ENCODE measurements around the gene STRADA. TPM values are rescaled to one million over a fixed set of nuclear protein-coding genes. Genes with fewer than 3 reads are reported as not detected.

STRADA gene
- polyA plus RNA-seq, 3 donors = 12.5 to 51.9 (median 19.8) TPM

- H3K27me3 ChIP-seq (ENCODE audit: control insufficient read depth in 2 of 2, insufficient read depth in 2 of 2, low read length in 2 of 2) = no peaks in the 10 kb centered on the region
- H4K20me1 ChIP-seq (ENCODE audit: insufficient read depth, low read length) = peaks cover 67% of the 10 kb centered on the region
- H3K27ac ChIP-seq (ENCODE audit: low read depth in 1 of 2, low read length in 2 of 2) = peak overlapping the region in 1 of 2 donors; percentile 93
- peaks cover 34 to 47% of the 10 kb centered on the region in 2 donors for H3K4me1 ChIP-seq (ENCODE audit: control insufficient read depth in 1 of 2, insufficient read depth in 2 of 2, low read length in 2 of 2)
- peaks cover 0 to 1% (median 0%) of the 10 kb centered on the region in 3 donors for H3K27me3 Mint-ChIP-seq (ENCODE audit: low read depth in 3 of 3)
- H2AFZ ChIP-seq (ENCODE audit: insufficient read depth, low read depth, low read length, poor library complexity, severe bottlenecking) = peak overlapping the region; percentile 92
- H3K27ac Mint-ChIP-seq = peak overlapping the region; percentile 6 to 100 (median 99)
- H3K9me3 Mint-ChIP-seq = no peaks in the 10 kb centered on the region
- peaks cover 16 to 35% of the 10 kb centered on the region in 2 donors for H3K36me3 ChIP-seq (replicated peaks in 1 of 2; ENCODE audit: control insufficient read depth in 1 of 2, insufficient read depth in 2 of 2, low read length in 2 of 2)
- peak overlapping the region; percentile 98 for H3K4me2 ChIP-seq (replicated peaks; ENCODE audit: extremely low read depth, low read length, poor library complexity, severe bottlenecking)
- WGBS (ENCODE audit: insufficient coverage) = 37% methylated on average over 7 of the region's 8 CpGs
- DNase-seq = no peak
- peak overlapping the region; percentile 92 to 96 for H3K4me3 Mint-ChIP-seq
- peak overlapping the region; percentile 93 to 96 (median 94) for H3K4me3 ChIP-seq (replicated peaks in 1 of 3; ENCODE audit: low read depth in 2 of 3, low read length in 3 of 3)
- no peaks in the 10 kb centered on the region for H3K9me3 ChIP-seq (replicated peaks in 1 of 2; ENCODE audit: control insufficient read depth in 1 of 2, insufficient read depth in 1 of 2, low read length in 2 of 2)
- H3K79me2 ChIP-seq (ENCODE audit: insufficient read depth, low read length) = peaks cover 91% of the 10 kb centered on the region
- intact Hi-C loops (cut with micrococcal nuclease) = loop anchor here (5.0 to 10.0 kb wide), 4 partner anchors 33 to 151 kb away; partner anchors contain the start of genes MAP3K3 (in 1 of the 2), SMARCD2 (in 1 of the 2) and STRADA (in 1 of the 2)
- peak overlapping the region; percentile 93 for H3K9ac ChIP-seq (ENCODE audit: insufficient read depth, low read length, poor library complexity, severe bottlenecking)
- TF ChIP-seq CTCF (IDR thresholded peaks at IDR 0.05) = no peak
- H3K4me1 Mint-ChIP-seq = peaks cover 61% of the 10 kb centered on the region
- H3K36me3 Mint-ChIP-seq = peaks cover 15 to 37% of the 10 kb centered on the region in 2 donors
Measured at GRCh38 chr17:63775420-63775819, 33.8 kb upstream of the STRADA start.

- H3K27me3 Mint-ChIP-seq (ENCODE audit: low read depth in 3 of 3) = peaks cover 0 to 1% (median 0%) of the 10 kb centered on the region in 3 donors
- no peaks in the 10 kb centered on the region for H3K9me3 ChIP-seq (replicated peaks in 1 of 2; ENCODE audit: control insufficient read depth in 1 of 2, insufficient read depth in 1 of 2, low read length in 2 of 2)
- no peaks in the 10 kb centered on the region for H3K9me3 Mint-ChIP-seq
- H3K79me2 ChIP-seq (ENCODE audit: insufficient read depth, low read length) = peaks cover 91% of the 10 kb centered on the region
- H3K4me3 ChIP-seq (replicated peaks in 1 of 3; ENCODE audit: low read depth in 2 of 3, low read length in 3 of 3) = peak overlapping the region; percentile 93 to 96 (median 94)
- no peak for TF ChIP-seq CTCF (IDR thresholded peaks at IDR 0.05)
- peaks cover 62% of the 10 kb centered on the region for H3K4me1 Mint-ChIP-seq
- peak overlapping the region; percentile 93 for H3K9ac ChIP-seq (ENCODE audit: insufficient read depth, low read length, poor library complexity, severe bottlenecking)
- peak in 2 of 3 donors; percentile 20 to 22 for DNase-seq
- peaks cover 13 to 33% of the 10 kb centered on the region in 2 donors for H3K36me3 Mint-ChIP-seq
- H4K20me1 ChIP-seq (ENCODE audit: insufficient read depth, low read length) = peaks cover 67% of the 10 kb centered on the region
- peaks cover 16 to 33% of the 10 kb centered on the region in 2 donors for H3K36me3 ChIP-seq (replicated peaks in 1 of 2; ENCODE audit: control insufficient read depth in 1 of 2, insufficient read depth in 2 of 2, low read length in 2 of 2)
- H2AFZ ChIP-seq (ENCODE audit: insufficient read depth, low read depth, low read length, poor library complexity, severe bottlenecking) = peak overlapping the region; percentile 92
- peak overlapping the region in 1 of 2 donors; percentile 93 for H3K27ac ChIP-seq (ENCODE audit: low read depth in 1 of 2, low read length in 2 of 2)
- peaks cover 39 to 52% of the 10 kb centered on the region in 2 donors for H3K4me1 ChIP-seq (ENCODE audit: control insufficient read depth in 1 of 2, insufficient read depth in 2 of 2, low read length in 2 of 2)
- WGBS (ENCODE audit: insufficient coverage) = 0% methylated on average over 1 of the region's 4 CpGs
- H3K27me3 ChIP-seq (ENCODE audit: control insufficient read depth in 2 of 2, insufficient read depth in 2 of 2, low read length in 2 of 2) = no peaks in the 10 kb centered on the region
- peak overlapping the region; percentile 99 to 100 (median 99) for H3K27ac Mint-ChIP-seq
- peak overlapping the region; percentile 98 for H3K4me2 ChIP-seq (replicated peaks; ENCODE audit: extremely low read depth, low read length, poor library complexity, severe bottlenecking)
- H3K4me3 Mint-ChIP-seq = peak overlapping the region; percentile 92 to 96
- intact Hi-C loops (cut with micrococcal nuclease) = loop anchor here (5.0 to 10.0 kb wide), 5 partner anchors 33 to 150 kb away; partner anchors contain the start of genes SMARCD2 (in 2 of the 2), MAP3K3 (in 1 of the 2) and STRADA (in 1 of the 2)
Measured at GRCh38 chr17:63774969-63775265, 33.3 kb upstream of the STRADA start.
